Fibroblast of the conjunctiva (primary cell): ENCODE results near the gene ARPC5.
"Not testable (repeated sequence)": the region's sequence is repeated elsewhere in the genome, so short reads cannot be mapped to it uniquely, and the experiment has no call there.

Experiments
- DNase-seq: peaks from one replicate; pipeline ENCODE4 v3.0.0-alpha.2; 2010; ENCODE audit warnings: low read depth

ARPC5 gene

DNA sequence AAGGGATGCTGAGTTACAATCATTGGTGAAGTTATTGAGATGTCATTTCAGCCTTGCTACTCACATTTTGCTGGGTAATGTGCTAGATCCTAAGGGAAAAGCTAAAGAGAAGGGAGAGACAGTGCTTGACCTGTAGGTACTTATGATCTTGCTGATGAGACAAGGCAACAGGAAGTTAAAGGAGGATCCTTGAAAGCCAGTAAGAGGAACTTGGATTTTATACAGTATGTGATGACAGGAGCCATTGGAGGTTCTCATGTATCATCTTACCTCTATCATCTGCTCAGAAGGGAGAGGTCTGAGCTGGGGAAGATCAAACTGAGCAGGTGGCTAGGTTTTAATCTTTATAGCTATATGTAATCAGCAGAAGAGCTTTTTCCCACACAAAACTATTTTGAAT is 11.2 kb upstream of the ARPC5 start:
- no peak for DNase-seq

DNA sequence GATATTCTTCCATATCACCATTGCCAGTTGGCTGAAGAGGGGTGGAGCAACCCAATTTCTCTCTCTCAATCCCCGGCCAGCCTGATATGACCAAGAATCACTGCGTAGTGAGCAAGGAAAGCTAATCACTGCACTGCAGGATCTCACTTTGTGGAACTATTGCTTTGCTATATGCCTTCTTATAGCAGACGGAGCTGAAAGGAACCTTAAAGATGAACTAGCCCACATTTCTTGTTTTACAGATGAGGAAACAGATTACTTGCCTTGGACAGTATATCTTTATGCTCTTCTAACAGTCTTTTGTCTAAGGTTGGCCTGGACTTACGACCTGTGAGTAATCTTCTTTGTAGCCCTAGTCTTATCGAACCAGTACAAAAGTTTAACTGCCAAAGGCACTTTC is 9.9 kb upstream of the ARPC5 start:
- no peak for DNase-seq

DNA sequence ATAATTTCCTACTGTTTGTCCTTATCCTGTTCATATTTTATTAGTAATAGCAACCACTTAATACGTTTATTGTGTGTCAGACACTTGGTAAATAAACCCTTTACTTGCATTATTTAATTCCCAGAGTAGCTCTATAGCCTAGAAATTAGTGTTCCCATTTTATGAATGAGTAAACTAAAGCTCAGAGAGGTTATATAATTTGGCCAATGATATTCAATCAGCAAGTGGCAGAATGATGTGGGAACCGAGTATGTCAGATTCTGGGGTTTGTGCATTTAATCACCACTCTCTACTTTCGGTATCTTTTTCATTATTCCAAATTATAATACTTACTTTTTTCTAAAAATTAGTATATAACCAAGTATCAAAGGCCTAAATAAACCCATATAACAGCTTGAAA is 6.6 kb upstream of the ARPC5 start:
- no peak for DNase-seq

DNA sequence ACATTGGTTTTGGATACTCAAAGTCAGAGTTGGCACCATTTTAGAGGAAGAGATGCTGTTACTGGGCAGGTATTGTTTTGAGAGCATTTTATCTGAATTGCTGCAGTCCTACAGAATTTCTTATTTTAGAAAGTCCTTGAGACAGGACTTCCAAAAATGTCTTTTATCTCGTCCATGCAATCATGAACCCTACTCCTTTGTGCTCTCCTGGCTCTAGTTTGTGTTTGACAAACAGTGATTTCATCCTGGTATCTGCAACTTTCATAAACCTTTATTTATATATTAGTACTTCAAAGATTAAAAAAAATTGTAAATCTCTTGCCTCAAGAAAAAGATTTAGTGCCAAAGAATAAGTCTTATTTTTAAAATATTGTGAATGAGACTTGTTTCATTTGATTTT is 4.6 kb upstream of the ARPC5 start:
- no peak for DNase-seq

DNA sequence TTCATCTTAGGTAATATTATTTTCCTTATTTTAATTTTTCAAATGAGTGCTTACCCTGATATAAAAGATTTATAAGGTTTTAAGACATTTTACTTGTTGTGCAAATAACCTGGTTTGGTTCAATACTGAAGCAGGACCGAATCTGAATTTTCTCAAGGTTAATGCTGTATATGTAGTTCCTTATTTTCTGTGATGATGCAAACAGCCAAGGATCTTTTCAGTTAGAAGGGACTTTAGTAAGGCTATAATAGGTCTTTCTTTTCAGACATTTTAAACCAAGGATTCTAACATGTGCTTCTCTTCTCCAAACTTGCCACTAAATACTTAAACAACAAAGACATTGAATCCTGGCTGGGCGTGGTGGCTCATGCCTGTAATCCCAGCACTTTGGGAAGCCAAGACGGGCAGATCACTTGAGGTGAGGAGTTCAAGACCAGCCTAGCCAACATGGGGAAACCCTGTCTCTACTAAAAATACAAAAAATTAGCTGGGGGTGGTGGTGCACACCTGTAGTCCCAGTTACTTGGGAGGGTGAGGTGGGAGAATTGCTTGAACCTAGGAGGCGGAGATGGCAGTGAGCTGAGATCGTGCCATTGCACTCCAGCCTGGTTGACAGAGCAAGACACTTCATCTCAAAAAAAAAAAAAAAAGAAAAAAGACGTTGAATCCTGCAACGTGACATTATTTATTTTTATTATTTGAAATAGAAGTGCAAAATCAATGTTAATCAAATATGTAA is 3.2 kb upstream of the ARPC5 start:
- DNase-seq, result no peak

DNA sequence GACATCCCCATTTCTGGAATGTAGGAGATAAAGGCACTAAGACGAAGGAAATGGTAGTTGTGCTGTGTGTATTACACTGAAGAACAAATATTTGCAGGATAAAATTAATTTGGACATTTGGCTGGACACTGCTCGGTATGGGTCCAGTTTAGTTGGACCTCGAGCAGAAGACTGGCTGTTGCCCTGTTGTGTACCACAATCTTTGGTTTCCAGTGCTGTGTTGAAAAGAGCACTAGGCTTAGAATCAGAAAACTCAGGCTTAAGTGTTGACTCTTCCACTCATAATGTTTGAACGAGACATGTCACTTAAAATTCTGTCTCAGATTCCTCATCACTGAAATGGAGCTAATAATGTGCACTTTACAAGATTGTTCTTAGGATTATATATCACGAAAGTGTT is 1.2 kb upstream of the ARPC5 start:
- no peak for DNase-seq

DNA sequence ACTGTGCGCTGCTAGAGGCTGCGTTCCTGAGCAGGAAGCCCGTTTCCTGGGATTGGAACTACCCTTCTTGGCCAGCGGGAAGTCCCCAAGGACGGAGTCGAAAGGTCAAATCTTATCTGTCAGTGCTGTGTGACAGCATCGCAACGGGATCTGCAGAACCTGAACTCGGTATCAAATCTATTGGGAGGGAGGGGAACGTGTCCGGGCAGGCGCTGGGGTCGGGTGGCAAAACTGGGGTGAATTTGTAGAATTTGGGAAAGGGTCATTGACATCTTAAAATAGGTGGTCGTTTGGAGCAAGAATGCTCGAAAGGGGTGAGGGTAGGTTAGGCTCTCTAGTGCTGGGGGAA is 725 bp upstream of the ARPC5 start:
- DNase-seq, result no peak

DNA sequence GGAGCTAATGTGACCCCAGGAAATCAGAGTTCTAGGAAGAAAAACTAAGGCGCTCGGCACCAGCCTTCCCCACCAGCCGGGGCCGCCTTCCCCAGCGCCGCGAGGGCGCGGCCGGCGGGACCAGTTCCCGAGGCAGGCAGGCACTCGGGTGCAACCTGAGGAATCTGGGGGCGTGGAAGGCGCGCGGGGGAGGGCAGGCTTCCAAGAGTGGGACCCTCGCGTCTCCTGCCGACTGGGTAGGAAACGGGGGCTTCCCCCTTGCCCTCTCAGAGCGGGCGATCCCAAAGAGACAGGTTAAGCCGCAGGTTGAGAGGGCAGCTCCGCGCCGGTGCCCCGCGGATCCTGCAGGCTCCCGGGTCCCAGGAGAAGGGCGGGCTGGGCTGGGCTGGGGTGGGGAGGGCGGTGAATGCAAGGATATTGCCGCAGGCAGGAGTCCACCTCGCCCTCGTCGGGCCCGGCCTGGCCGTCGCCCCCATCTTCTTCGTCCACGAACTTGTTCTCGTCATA is 431 bp downstream of the ARPC5 start:
- no peak for DNase-seq

DNA sequence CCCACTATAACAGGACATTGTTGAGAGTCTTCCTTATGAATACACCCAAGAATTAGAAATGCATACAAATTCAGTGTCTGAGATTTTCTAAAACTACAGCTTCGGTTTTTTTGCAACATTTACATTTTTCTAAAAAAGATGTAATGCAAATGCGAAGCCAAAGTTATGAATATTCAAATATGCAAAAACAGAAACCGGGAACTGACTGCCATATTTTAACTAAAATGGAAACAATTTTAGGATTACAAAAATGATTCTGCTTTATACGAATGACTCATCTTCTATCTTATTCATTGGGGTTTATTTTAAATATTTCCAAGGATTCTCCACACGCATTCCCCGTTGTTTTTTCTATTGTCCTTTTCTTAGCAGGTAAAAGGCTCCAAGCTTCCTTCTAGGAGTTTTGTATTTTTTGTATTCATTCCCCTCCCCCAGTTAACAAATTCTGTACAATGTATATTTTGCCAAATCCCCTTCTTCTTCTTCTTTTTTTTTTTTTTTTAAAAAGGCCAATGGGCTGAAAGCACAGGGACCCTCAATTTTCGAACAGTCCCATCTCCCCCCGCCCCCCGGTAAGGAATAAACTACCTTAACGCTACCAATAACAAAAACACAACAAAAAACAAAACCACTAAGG is 1.0 kb downstream of the ARPC5 start:
- DNase-seq, result no peak

DNA sequence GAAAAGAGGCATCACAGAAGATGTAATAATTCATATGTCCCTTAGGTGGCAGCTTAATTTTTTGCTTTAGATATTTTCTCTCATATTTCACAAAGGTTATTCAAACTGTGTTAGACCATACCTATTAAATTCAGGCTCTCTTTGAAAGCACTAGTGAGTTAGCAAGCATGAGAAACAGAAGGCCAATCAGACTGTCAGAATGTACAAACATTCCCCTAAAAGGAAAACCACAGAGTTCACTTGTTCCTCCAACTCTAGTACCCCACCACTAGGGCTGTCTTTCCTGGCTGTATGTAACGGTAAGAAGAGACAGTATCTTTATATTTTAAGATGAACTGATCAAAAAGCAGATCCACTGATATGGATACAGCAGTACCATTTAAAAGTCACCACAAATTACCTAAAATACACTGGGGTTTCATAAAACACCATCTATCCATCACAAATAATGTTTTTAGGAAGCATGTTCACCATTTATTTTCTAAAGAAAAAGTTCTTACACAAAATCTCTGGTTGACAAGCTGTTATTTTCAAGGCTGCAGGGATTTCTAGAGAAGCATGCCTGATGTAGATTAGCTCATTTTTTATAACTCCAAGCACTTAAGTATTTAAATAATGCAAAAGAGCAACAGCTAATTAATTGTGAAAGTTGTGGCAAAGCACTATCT is 1.8 kb downstream of the ARPC5 start:
- peak; percentile 87 for DNase-seq

DNA sequence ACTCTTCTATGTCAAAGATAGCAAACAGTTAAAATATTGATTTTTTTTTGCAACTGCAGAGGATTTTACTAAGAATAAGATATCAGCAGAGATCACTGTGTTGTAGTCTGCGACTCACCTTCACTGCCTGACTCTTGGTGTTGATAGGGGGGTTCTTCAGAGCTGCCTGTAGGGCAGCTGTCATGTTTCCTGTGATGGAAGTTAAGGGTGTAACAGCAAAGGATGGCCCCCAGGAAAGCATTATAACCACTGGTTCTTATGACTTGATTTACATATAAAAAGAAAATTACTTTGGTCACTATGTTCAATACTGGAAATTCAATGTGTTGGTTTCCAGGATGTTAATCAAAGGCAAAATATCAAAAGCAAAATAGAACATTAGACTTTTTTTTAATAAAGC is 2.6 kb downstream of the ARPC5 start:
- DNase-seq, result no peak

DNA sequence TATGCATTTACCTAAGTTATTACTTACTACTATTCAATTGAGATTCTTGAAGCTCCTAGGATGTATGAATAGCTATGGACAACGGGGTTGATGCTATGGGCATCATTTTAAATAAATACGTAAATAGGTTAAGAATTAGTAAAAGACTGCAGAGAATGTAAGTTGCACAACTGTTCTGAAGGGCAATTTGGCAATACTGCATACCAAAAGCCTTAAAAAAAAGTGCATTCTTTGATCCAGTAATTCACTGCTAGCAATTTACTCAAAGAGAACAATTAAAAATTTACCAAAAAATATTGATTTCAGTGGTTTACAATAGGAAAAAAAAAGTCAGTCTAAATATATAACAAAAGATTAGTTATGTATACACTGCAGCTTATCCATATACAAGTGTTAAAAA is 3.5 kb downstream of the ARPC5 start:
- peak; percentile 52 for DNase-seq

DNA sequence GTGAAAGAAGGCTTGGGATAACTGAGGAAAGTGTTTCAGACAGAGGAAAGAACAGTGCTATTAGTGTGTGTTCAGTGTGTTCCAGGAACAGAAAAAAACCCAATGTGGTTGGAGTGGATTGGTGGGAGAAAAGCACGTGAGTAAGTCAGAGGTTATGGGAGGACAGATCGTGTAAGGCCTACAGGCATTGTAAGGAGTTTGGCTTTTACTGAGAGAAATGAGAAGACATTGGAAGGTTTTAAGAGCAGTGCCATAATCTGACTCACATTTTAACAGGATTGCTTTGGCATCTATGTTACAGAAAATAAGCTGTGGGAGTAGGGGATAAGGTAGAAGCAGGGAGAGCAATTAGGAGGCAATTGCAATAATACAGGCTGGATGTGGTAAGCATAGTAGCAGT is 4.8 kb downstream of the ARPC5 start:
- peak; percentile 47 for DNase-seq

DNA sequence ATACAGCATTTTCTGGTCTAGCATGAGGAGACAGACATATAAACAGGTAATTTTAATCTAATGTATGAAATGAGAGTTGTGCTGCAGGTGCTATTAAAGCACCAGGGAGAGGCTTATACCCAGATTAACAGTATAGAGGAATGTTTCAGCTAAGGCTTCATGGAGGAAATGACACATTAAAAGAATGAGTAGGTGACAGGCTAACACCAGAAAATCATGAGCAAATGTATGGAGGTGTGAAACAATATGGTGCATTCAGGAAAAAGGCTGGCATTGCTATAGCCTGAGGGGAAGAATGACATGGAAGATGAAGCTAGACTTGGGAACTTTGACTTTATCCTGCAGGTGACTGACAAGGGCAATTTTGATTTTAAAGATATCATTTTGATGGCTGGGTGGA is 7.0 kb downstream of the ARPC5 start:
- no peak for DNase-seq

DNA sequence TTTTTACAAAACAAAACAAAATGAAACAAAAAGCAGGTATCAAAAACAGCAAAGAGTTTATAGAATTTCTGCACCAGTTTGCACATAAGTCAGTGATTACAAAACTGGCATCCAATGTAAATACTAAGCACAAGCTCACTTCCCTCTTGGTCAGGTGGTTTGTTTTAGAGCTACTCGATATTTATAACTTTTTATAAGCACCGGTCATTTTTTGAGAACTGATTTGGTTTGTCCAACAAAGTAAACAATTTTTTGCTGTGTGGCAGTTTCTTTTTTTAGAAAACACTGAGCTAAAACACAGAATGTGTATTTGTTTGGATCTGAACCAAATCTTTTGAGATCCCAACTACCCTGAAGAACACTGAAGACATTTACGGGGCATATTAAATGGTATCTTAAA is 9.3 kb downstream of the ARPC5 start:
- DNase-seq, result not testable (repeated sequence)

DNA sequence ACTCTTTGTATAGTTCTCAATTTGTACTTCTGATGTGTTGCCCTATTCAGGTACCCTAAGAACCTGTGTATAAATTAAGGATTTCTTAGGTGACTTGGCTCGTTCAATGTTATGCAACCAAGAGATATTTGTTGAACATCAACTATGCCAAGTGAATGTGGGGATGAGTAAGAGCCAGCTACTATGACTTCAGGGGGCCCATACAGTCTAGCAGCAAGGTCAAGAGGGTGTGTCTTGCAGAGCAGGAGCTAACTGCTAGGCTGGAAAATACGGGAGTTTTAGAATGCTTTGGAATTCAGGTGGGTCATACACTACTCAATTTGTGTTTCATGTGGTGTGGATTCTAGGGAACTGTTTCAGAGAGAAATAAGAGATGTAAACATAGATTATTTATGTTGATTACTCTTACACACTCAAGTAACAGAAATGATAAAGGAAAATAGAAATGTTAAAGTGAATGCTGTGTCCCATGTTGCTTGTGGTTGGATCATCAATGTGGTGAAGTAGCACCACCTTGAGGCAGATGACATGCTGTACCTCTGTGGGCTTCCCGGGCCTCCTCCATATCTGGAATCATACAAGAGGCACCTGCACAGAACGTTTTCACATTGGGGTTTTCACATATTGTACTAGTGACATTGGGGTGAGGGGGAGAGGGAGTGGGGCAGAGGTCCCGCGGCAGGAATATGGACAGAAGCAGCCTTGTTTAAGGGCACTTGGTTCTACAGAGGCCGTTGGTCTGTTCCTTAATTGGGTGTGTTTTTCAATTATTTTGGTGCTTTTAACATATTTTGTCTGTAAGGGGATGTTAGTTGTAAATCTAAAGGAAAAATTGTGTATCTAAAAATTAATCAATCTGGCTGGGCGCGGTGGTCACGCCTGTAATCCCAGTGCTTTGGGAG is 12.4 kb downstream of the ARPC5 start:
- DNase-seq, result peak; percentile 67

DNA sequence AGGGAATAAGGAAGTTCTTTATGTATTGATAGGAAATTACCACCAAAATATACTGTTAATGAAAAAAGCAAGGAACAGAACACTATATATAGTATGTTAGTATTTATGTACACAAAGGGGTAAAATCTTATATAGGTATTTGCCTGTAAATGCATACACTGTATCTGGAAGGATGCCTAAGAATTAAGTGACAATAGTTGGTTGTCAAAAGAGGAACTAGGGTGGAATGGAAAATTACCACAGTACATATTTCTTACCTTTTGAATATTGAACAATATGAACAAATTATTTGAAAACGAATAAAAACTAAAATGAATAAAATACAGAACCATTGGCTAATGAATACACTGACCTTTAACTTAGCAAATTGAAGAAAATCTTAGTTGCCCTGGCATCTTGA is 13.6 kb downstream of the ARPC5 start:
- no peak for DNase-seq

DNA sequence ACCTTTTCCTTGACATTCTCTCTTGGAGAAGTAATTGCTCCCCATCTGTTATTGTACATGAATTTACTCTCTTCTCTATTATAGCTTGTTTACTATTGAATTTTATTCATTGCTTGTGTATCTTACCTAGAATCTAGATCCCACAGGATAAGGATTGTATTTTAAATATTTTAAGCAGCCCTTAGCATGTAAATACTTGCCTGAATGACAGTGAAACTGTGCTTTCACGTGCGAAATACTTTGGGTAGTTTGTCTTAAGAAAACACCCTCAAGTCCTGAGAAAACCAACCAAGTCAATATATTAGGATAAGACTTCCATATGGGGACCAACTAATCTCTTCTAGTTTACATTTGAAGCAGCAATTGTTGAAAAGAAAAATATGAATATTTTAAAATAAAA is 15.3 kb downstream of the ARPC5 start:
- no peak for DNase-seq

DNA sequence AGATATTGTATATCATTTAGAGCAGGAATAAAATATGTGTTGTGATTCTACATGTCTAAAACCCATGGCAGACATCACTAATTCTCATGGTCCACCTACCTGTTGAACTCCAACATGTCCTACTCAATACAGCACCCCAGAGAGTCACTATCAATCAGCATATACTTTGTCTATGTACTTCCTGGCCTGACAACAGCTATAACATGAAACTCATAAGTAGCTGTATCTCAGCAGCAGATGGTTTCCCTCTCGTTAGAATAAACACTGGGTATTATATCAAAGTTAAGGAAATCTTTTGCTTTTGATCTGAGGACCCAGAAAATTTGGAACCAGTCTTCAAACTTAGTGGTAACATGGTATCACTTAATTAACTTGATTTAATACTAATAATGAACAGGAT is 15.8 kb downstream of the ARPC5 start:
- no peak for DNase-seq

DNA sequence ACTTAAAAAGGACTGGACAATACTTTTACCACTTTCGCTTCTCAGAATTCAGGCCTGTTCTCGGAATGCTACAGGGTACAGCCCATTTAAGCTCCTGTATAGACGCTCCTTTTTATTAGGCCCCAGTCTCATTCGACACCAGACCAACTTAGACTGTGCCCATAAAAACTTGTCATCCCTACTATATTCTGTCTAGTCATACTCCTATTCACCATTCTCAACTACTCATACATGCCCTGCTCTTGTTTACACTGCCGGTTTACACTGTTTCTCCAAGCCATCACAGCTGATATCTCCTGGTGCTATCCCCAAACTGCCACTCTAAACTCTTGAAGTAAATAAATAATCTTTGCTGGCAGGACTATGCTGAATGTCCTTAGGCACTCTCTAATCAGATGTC is 17.4 kb downstream of the ARPC5 start:
- DNase-seq, result not testable (repeated sequence)

DNA sequence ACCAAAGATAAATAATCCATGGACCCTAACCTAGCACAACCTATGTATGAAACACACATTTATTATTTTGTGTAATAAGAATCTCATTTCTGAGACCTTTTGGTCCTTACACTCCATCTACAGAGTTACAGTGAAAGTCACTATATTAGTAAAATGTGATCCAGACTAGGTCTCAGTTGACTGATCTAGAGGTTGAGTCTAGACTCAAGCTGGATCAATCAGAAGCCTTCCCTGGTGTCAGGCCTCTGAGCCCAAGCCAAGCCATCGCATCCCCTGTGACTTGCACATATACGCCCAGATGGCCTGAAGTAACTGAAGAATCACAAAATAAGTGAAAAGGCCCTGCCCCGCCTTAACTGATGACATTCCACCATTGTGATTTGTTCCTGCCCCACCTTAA is 22.6 kb downstream of the ARPC5 start:
- DNase-seq, result not testable (repeated sequence)

DNA sequence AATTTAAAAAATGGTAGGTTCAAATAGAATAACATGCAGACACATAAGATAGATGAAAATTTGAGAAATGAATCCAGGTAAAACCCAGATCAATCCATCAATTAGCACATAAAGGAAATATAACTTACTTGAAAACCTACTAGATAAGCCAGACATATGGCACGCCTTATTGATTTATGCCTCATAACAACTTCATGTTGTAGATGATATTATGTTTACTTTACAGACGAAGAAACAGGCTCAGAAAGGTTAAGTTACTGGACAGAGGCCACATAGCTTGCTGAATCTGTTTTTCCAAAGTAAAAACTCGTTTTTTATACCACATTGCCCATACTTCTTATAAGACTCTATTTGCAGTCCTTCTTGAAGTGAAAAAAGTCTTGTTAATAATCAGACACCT is 23.2 kb downstream of the ARPC5 start:
- no peak for DNase-seq
